HepG2 (cell line): ENCODE measurements around the gene DNAJB12. TPM values are rescaled to one million over a fixed set of nuclear protein-coding genes. Genes with fewer than 3 reads are reported as not detected.

ENCODE experiments used
- ATAC-seq: fragments of 200-7000 bp; cut with Tn5 transposase; 3 replicates; pipeline ENCODE4 v1.9.1; 2020; ENCODE audit warnings: mild to moderate bottlenecking, moderate library complexity
- BruUV-seq: library from RNA; stranded (reverse); fragments of 400-500 nt; replicated peaks from 2 replicates; lab custom pipeline; 2021; lab: Mats Ljungman, UMichigan
- CTCF ChIA-PET: fragments of 300-600 bp; formaldehyde crosslinking; extraction: SDS; loops from one replicate; lab custom pipeline; 2021; ENCODE audit warnings: low total read pairs, inconsistent platforms, low intra/inter-chr PET ratio; lab: Yijun Ruan, JAX
- POLR2A ChIA-PET: fragments of 350-600 bp; sonication (Branson Sonifier 250); formaldehyde crosslinking; loops from one replicate; lab custom pipeline; 2020; ENCODE audit warnings: antibody characterized with exemption, inconsistent platforms; lab: Yijun Ruan, JAX
- DNase-seq: peaks from one replicate; pipeline ENCODE4 v3.0.0-alpha.2; 2015; ENCODE audit warnings: low spot score
- FAIRE-seq: peaks from 3 replicates; lab custom pipeline; 2011; peaks lifted over from hg19 to GRCh38; lab: Jason Lieb, UNC
- H2AFZ ChIP-seq: one replicate; pipeline ENCODE4 v1.6.1; 2011; ENCODE audit warnings: low read length, inconsistent platforms
- H3K27ac ChIP-seq: fragments of 300-600 bp; 3 replicates; pipeline ENCODE4 v1.8.0; 2011; ENCODE audit warnings: mixed run types, mild to moderate bottlenecking, mixed read lengths, low read length, inconsistent platforms; ENCODE audit not compliant: insufficient read depth; ENCODE audit errors: extremely low read length
- H3K27me3 ChIP-seq, 2 experiments: fragments of 200-600 bp in 1 of 2; 2 replicates in 1 of 2; 3 replicates in 1 of 2; pipeline versions ENCODE4 v1.6.0 to v1.8.0; 2011; ENCODE audit warnings: low read length in 2 of 2, mild to moderate bottlenecking in 2 of 2, moderate library complexity in 2 of 2, inconsistent platforms in 1 of 2; ENCODE audit not compliant: insufficient read depth in 2 of 2, control insufficient read depth in 1 of 2
- H3K36me3 ChIP-seq, 2 experiments: fragments of 200-600 bp in 1 of 2; replicated peaks in 1 of 2; 2 replicates in 1 of 2; 3 replicates in 1 of 2; pipeline versions ENCODE4 v1.5.1 to v1.8.0; 2011; ENCODE audit warnings: low read length in 2 of 2, inconsistent platforms in 1 of 2; ENCODE audit not compliant: insufficient read depth in 2 of 2, control insufficient read depth in 1 of 2
- H3K4me1 ChIP-seq: 2 replicates; pipeline ENCODE4 v1.5.1; 2012; ENCODE audit warnings: low read length, inconsistent platforms; ENCODE audit not compliant: insufficient read depth
- H3K4me2 ChIP-seq: 2 replicates; pipeline ENCODE4 v1.6.0; 2011; ENCODE audit warnings: low read depth, low read length, inconsistent platforms
- H3K4me3 ChIP-seq, 3 experiments: fragments of 200-600 bp in 1 of 3; sonication (generic), shearing (Covaris generic) in 1 of 3; replicated peaks in 1 of 3; 2 replicates each; pipeline ENCODE4 v1.5.1; 2011 to 2016; ENCODE audit warnings: low read length in 3 of 3, inconsistent platforms in 2 of 3, low read depth in 2 of 3, mild to moderate bottlenecking in 2 of 3, control low read depth in 1 of 3, mixed read lengths in 1 of 3; ENCODE audit not compliant: insufficient read depth in 1 of 3
- H3K79me2 ChIP-seq: one replicate; pipeline ENCODE4 v1.6.1; 2011; ENCODE audit warnings: low read length, inconsistent platforms; ENCODE audit not compliant: insufficient read depth
- H3K9ac ChIP-seq: 2 replicates; pipeline ENCODE4 v1.6.0; 2011; ENCODE audit warnings: mild to moderate bottlenecking, low read depth, low read length, inconsistent platforms; ENCODE audit not compliant: insufficient read depth
- H3K9me3 ChIP-seq: 2 replicates; pipeline ENCODE4 v1.5.1; 2012; ENCODE audit warnings: mild to moderate bottlenecking, low read length
- H4K20me1 ChIP-seq: 2 replicates; pipeline ENCODE4 v1.6.0; 2011; ENCODE audit warnings: inconsistent platforms, mild to moderate bottlenecking, low read length, moderate library complexity; ENCODE audit not compliant: insufficient read depth
- CBX5 ChIP-seq: sonication (generic); formaldehyde crosslinking; IDR thresholded peaks from 2 replicates; pipeline ENCODE4 v1.4.0; 2020; ENCODE audit warnings: missing genetic modification reagents, borderline replicate concordance
- ESRRA ChIP-seq: sonication (generic); formaldehyde crosslinking; IDR thresholded peaks from 2 replicates; pipeline ENCODE4 v1.5.1; 2020; ENCODE audit warnings: mild to moderate bottlenecking, low read depth, missing genetic modification reagents
- HNF4G ChIP-seq, 2 experiments: sonication (generic) in 1 of 2; formaldehyde crosslinking in 1 of 2; IDR thresholded peaks; 2 replicates each; pipeline versions ENCODE4 v1.4.0 to v1.6.1; 2011 to 2020; ENCODE audit warnings: borderline replicate concordance in 2 of 2, low read depth in 2 of 2, mild to moderate bottlenecking in 2 of 2, low read length in 1 of 2, missing genetic modification reagents in 1 of 2, moderate library complexity in 1 of 2
- JUNB ChIP-seq: sonication (generic); formaldehyde crosslinking; IDR thresholded peaks from 2 replicates; pipeline ENCODE4 v1.8.0; 2022; ENCODE audit warnings: missing genetic modification reagents, mild to moderate bottlenecking, borderline replicate concordance
- KMT2A ChIP-seq: sonication (generic); formaldehyde crosslinking; IDR thresholded peaks from 2 replicates; pipeline ENCODE4 v1.4.0; 2020; ENCODE audit warnings: missing genetic modification reagents
- RAD51 ChIP-seq: fragments of 450-650 bp; IDR thresholded peaks from 2 replicates; pipeline ENCODE4 v1.6.1; 2016; ENCODE audit warnings: borderline replicate concordance
- ZNF3 ChIP-seq: IDR thresholded peaks from 2 replicates; pipeline ENCODE4 v1.7.0; 2017; ENCODE audit warnings: inconsistent platforms
- ZNF337 ChIP-seq: sonication (generic); formaldehyde crosslinking; IDR thresholded peaks from 2 replicates; pipeline ENCODE4 v1.5.1; 2020; ENCODE audit warnings: missing genetic modification reagents, low read depth, mild to moderate bottlenecking, borderline replicate concordance
- ZNF33A ChIP-seq: sonication (generic); formaldehyde crosslinking; IDR thresholded peaks from 2 replicates; pipeline ENCODE4 v1.5.1; 2020; ENCODE audit warnings: missing genetic modification reagents, mild to moderate bottlenecking, moderate library complexity, borderline replicate concordance
- ZNF44 ChIP-seq: sonication (generic); formaldehyde crosslinking; IDR thresholded peaks from 2 replicates; pipeline ENCODE4 v1.5.1; 2020; ENCODE audit warnings: mild to moderate bottlenecking, missing genetic modification reagents
- WGBS: methylation state at CpG from one replicate; pipeline ENCODE4 v1.1.6; 2017; ENCODE audit warnings: low lambda C conversion rate; 5-methylcytosine and 5-hydroxymethylcytosine counted together
- in situ Hi-C: cut with HindIII; loops from 2 replicates; pipeline ENCODE4 v1.10.0; 2017; ENCODE audit warnings: low pct_unique_long_range_greater_than_20kb; ENCODE audit not compliant: extremely low pct_ligation_motif_present
- intact Hi-C: fragments of 100-400 bp; cut with micrococcal nuclease; formaldehyde crosslinking; loops from one replicate; pipeline ENCODE4 v1.10.0; 2022; ENCODE audit not compliant: unreplicated experiment
- polyA plus RNA-seq, 8 experiments: library from polyadenylated mRNA; depleted of rRNA in 3 of 8; stranded (reverse) in 7 of 8; unstranded in 1 of 8; fragments of >200 nt; fragmentation: Illumina TruSeq in 4 of 8; extraction: Trizol in 4 of 8; gene quantifications; 2 replicates each; pipeline versions ENCODE4 v1.2.1 to v1.2.3, GENCODE V29; 2011 to 2016; ENCODE audit warnings: low read depth in 4 of 8, missing spikeins in 1 of 8, mixed read lengths in 1 of 8; ENCODE audit not compliant: insufficient read depth in 1 of 8
- total RNA-seq, 5 experiments: library from RNA; depleted of rRNA; stranded (reverse); fragments of >200 nt; fragmentation: Illumina TruSeq; extraction: Trizol; gene quantifications; 2 replicates each; pipeline ENCODE4 v1.2.3, GENCODE V29; 2016; ENCODE audit warnings: low read depth in 1 of 5
- TF ChIP-seq, protein P1 (sequence below): sonication (generic); formaldehyde crosslinking; IDR thresholded peaks from 2 replicates; pipeline ENCODE4 v1.4.0; 2020; ENCODE audit warnings: missing genetic modification reagents, borderline replicate concordance
- TF ChIP-seq, protein P2 (sequence below), 2 experiments: sonication (generic) in 1 of 2; formaldehyde crosslinking in 1 of 2; IDR thresholded peaks; 2 replicates each; pipeline versions ENCODE4 v1.5.1 to v1.6.1; 2011 to 2020; ENCODE audit warnings: borderline replicate concordance in 1 of 2, low read depth in 1 of 2, low read length in 1 of 2, mild to moderate bottlenecking in 1 of 2, missing genetic modification reagents in 1 of 2, moderate library complexity in 1 of 2
- TF ChIP-seq, protein P3 (sequence below): sonication (generic); formaldehyde crosslinking; IDR thresholded peaks from 2 replicates; pipeline ENCODE4 v1.4.0; 2020; ENCODE audit warnings: mild to moderate bottlenecking, missing genetic modification reagents

Gene DNAJB12
- total and polyA plus RNA-seq, 2 of the 13 experiments (the other 11 are each of a cell fraction or from before 2014, with no cell fraction given) = 10.8 to 18.2 TPM

DNA sequence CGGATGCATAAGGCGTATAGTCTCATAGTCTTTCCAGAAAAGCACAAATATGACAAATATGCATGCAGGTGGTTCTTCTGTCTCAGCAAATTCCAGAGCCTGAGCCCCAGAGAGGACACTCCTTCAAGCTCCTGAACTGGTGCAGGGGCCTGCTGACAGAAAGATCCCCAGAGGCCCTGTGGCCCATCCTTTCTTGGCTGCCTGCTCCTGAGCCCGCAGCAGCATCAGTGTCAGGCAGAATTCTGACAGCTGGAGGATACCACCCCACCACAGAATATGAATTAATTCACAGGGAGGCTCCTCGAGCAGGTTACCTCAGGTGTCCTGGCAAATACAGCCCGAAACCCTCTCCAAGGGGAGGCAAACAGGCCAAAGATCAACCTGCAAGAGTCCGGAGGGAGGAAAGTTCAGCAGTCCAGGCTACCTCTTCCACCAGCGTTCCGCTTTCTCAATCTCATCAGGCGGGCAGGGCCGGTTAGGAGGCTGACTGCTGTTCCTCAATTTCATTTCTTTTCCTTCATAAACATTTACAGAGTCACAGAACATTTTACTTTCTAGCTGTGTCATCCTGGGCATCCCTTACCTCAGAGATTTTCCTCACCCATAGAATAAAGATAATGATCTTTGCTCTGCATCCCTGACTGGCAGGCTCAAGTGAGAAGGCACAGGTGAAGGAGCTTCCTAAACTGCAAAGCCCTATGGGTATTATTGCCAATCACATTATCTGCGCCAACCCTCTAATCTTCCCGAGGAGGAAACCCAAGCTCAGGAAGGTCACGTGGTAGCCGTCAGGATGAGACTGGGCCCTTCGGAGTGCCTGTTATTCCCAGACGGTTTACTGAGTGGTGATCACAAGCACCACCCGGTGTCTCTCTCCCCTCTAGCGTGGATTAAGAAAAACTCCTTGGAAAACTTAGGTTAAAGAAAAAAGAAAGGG lies 1.4 kb downstream of the DNAJB12 start:
- H3K9ac ChIP-seq = peak overlapping the region; percentile 95
- H2AFZ ChIP-seq = no peak overlapping the region
- no peaks in the 10 kb centered on the region; a peak in 1 of 5 replicates for H3K27me3 ChIP-seq
- H3K4me2 ChIP-seq = peak overlapping the region; percentile 91
- POLR2A ChIA-PET = interaction anchor here (0.9 to 1.4 kb wide), 5 partner anchors 12 to 78 kb away, joined by 3 to 7 read pairs (median 4); no protein-coding TSS in a partner anchor
- H3K79me2 ChIP-seq = peaks cover 36% of the 10 kb centered on the region
- FAIRE-seq (peak; percentile 8), DNase-seq (no peak), ATAC-seq (peak; percentile 2; the same call in 2 of the 3 replicates)
- intact Hi-C loops = no loop called here
- 17% methylated on average over 16 of the region's 18 CpGs for WGBS
- no peaks in the 10 kb centered on the region for H4K20me1 ChIP-seq
- H3K4me1 ChIP-seq = peaks cover 24% of the 10 kb centered on the region
- H3K36me3 ChIP-seq = peaks cover 12 to 23% of the 10 kb centered on the region in 2 experiments
- H3K27ac ChIP-seq = peak overlapping the region; percentile 97
- no TSS peak for BruUV-seq
- peak overlapping the region; percentile 75 to 96 (median 94) for H3K4me3 ChIP-seq
- in situ Hi-C loops = no loop called here
- CTCF ChIA-PET = no interaction called here
- no peaks in the 10 kb centered on the region for H3K9me3 ChIP-seq
- peak; percentile 41; the same call in 1 of the 2 replicates for TF ChIP-seq HNF4G (IDR thresholded peaks at IDR 0.05; ENCODE audit: borderline replicate concordance, low read depth, low read length)
- TF ChIP-seq HNF4G (CRISPR knock-in tag; IDR thresholded peaks at IDR 0.05; ENCODE audit: borderline replicate concordance, low read depth) = no peak
- no peak for TF ChIP-seq JUNB (CRISPR knock-in tag)
- TF ChIP-seq RAD51 = peak; percentile 76
- 0 out of 2 replicates have a peak, but pooled peaks have one; percentile 30 for TF ChIP-seq ZNF33A
- 0 out of 2 replicates have a peak, but pooled peaks have one; percentile 36 for TF ChIP-seq ZNF337
- peak; percentile 12; the same call in 1 of the 2 replicates for TF ChIP-seq CBX5 (CRISPR knock-in tag)
- 0 out of 2 replicates have a peak, but pooled peaks have one; percentile 6 for TF ChIP-seq ZNF44 (CRISPR knock-in tag)
- TF ChIP-seq, protein P1, sequence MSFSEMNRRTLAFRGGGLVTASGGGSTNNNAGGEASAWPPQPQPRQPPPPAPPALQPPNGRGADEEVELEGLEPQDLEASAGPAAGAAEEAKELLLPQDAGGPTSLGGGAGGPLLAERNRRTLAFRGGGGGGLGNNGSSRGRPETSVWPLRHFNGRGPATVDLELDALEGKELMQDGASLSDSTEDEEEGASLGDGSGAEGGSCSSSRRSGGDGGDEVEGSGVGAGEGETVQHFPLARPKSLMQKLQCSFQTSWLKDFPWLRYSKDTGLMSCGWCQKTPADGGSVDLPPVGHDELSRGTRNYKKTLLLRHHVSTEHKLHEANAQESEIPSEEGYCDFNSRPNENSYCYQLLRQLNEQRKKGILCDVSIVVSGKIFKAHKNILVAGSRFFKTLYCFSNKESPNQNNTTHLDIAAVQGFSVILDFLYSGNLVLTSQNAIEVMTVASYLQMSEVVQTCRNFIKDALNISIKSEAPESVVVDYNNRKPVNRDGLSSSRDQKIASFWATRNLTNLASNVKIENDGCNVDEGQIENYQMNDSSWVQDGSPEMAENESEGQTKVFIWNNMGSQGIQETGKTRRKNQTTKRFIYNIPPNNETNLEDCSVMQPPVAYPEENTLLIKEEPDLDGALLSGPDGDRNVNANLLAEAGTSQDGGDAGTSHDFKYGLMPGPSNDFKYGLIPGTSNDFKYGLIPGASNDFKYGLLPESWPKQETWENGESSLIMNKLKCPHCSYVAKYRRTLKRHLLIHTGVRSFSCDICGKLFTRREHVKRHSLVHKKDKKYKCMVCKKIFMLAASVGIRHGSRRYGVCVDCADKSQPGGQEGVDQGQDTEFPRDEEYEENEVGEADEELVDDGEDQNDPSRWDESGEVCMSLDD (CRISPR knock-in tag) = no peak
- 0 out of 2 replicates have a peak, but pooled peaks have one; percentile 15 for TF ChIP-seq KMT2A (CRISPR knock-in tag)
- TF ChIP-seq, protein P2, sequence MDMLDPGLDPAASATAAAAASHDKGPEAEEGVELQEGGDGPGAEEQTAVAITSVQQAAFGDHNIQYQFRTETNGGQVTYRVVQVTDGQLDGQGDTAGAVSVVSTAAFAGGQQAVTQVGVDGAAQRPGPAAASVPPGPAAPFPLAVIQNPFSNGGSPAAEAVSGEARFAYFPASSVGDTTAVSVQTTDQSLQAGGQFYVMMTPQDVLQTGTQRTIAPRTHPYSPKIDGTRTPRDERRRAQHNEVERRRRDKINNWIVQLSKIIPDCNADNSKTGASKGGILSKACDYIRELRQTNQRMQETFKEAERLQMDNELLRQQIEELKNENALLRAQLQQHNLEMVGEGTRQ (IDR thresholded peaks at IDR 0.05; ENCODE audit: low read depth, low read length) = peak; percentile 49; the same call in 1 of the 2 replicates
- TF ChIP-seq, protein P2 (CRISPR knock-in tag; IDR thresholded peaks at IDR 0.05; ENCODE audit: borderline replicate concordance) = peak; percentile 71; the same call in 1 of the 2 replicates
- TF ChIP-seq ESRRA (CRISPR knock-in tag) = peak; percentile 25; the same call in 1 of the 2 replicates
- TF ChIP-seq ZNF3 = 0 out of 2 replicates have a peak, but pooled peaks have one; percentile 24
- TF ChIP-seq, protein P3, sequence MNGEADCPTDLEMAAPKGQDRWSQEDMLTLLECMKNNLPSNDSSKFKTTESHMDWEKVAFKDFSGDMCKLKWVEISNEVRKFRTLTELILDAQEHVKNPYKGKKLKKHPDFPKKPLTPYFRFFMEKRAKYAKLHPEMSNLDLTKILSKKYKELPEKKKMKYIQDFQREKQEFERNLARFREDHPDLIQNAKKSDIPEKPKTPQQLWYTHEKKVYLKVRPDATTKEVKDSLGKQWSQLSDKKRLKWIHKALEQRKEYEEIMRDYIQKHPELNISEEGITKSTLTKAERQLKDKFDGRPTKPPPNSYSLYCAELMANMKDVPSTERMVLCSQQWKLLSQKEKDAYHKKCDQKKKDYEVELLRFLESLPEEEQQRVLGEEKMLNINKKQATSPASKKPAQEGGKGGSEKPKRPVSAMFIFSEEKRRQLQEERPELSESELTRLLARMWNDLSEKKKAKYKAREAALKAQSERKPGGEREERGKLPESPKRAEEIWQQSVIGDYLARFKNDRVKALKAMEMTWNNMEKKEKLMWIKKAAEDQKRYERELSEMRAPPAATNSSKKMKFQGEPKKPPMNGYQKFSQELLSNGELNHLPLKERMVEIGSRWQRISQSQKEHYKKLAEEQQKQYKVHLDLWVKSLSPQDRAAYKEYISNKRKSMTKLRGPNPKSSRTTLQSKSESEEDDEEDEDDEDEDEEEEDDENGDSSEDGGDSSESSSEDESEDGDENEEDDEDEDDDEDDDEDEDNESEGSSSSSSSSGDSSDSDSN (CRISPR knock-in tag) = peak; percentile 18; the same call in 1 of the 2 replicates
